Body of pancreas (tissue), 4 donors: ENCODE data around the gene DLG2. TPM values are rescaled to one million over a fixed set of nuclear protein-coding genes. Genes with fewer than 3 reads are reported as not detected.

Source experiments
- ATAC-seq: fragments of 150-250 bp; one replicate; pipeline ENCODE4 v1.9.1; 2016
- DNase-seq, 4 donors: peaks; one replicate each; pipeline ENCODE4 v3.0.0-alpha.2; 2019
- H3K27ac ChIP-seq, 4 donors: fragments of 200-600 bp; sonication (generic); 1 replicate in 3 of 4; 2 replicates in 1 of 4; pipeline versions ENCODE4 v1.5.1 to v1.6.1; 2016 to 2019; ENCODE audit warnings: mild to moderate bottlenecking in 1 of 4, mixed read lengths in 1 of 4, moderate library complexity in 1 of 4
- H3K27me3 ChIP-seq, 2 donors: fragments of 200-600 bp; sonication (generic); one replicate each; pipeline ENCODE4 v1.6.0; 2016; ENCODE audit warnings: mild to moderate bottlenecking in 1 of 2
- H3K36me3 ChIP-seq, 2 donors: fragments of 200-600 bp; sonication (generic); replicated peaks in 1 of 2; 2 replicates each; pipeline ENCODE4 v1.5.1; 2016; ENCODE audit warnings: low read depth in 2 of 2; ENCODE audit not compliant: insufficient read depth in 1 of 2
- H3K4me1 ChIP-seq: fragments of 200-600 bp; sonication (generic); one replicate; pipeline ENCODE4 v1.6.0; 2016
- H3K4me3 ChIP-seq, 2 donors: fragments of 200-600 bp; sonication (generic); 1 replicate in 1 of 2; 2 replicates in 1 of 2; pipeline ENCODE4 v1.5.1; 2016 to 2019
- H3K9me3 ChIP-seq, 3 donors: fragments of 200-600 bp; sonication (generic); 1 replicate in 2 of 3; 2 replicates in 1 of 3; pipeline ENCODE4 v1.5.1; 2016
- CTCF ChIP-seq, 7 experiments: fragments of 450-650 bp in 4 of 7; fragments of 200-600 bp in 3 of 7; sonication (generic) in 3 of 7; IDR thresholded peaks; one replicate each; pipeline ENCODE4 v1.5.1; 2016 to 2019; ENCODE audit warnings: antibody characterized with exemption in 7 of 7
- POLR2A ChIP-seq, 3 donors: fragments of 450-650 bp; IDR thresholded peaks; one replicate each; pipeline ENCODE4 v1.6.1; 2016; ENCODE audit warnings: antibody characterized with exemption in 3 of 3, mild to moderate bottlenecking in 2 of 3
- WGBS, 2 donors: methylation state at CpG; one replicate each; pipeline ENCODE4 v1.1.5; 2017; 5-methylcytosine and 5-hydroxymethylcytosine counted together
- intact Hi-C: fragments of 100-400 bp; cut with DNase I; formaldehyde crosslinking; loops from one replicate; pipeline ENCODE4 v1.15.1; 2023
- total RNA-seq, 2 donors: library from RNA; depleted of rRNA; stranded (reverse); fragments of >200 nt; gene quantifications; one replicate each; pipeline ENCODE4 v1.1.0, GENCODE V29; 2016

The DLG2 gene
- total RNA-seq, 2 donors from 2014 or later = 6.0 to 13.2 TPM

- ATAC-seq (no peak), DNase-seq (no peak)
- Histone ChIP-seq H3K9me3 (no peaks in the 10 kb centered on the region), H3K27ac (no peak overlapping the region), H3K27me3 (no peaks in the 10 kb centered on the region), H3K4me3 (no peak overlapping the region), H3K36me3 (no peaks in the 10 kb centered on the region), H3K4me1 (no peaks in the 10 kb centered on the region)
- TF ChIP-seq CTCF (IDR thresholded peaks at IDR 0.05) = no peak
- no peak for TF ChIP-seq POLR2A (IDR thresholded peaks at IDR 0.05)
- 54 to 58% methylated on average over 2 of the region's 2 CpGs for WGBS, 2 donors
- intact Hi-C loops = no loop called here
Observed at GRCh38 chr11:84035645-84036044, 1591.5 kb downstream of the DLG2 start.

DNA sequence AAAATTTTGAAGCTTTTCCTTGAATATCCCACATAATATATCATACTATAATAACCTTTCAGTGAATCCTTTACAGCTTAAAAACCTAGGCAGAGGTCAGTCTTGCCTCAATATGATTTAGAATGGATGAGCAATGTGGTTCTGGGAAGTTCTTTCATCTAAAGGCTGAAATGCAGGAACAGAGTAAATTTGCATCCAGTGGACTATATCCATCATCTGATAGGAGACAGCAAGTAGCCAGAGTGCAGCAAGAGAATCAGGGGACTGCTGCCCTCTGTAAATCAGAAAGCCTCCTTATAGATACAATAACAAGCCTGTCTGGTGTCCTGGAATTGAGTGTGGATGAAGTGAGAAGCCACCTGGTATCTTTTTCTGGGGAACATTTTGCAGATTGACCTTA is 1592.7 kb downstream of the DLG2 start:
- ATAC-seq = no peak
- no peaks in the 10 kb centered on the region for H3K9me3 ChIP-seq
- H3K4me1 ChIP-seq = no peaks in the 10 kb centered on the region
- no peaks in the 10 kb centered on the region for H3K36me3 ChIP-seq
- intact Hi-C loops = no loop called here
- DNase-seq = no peak
- TF ChIP-seq POLR2A (IDR thresholded peaks at IDR 0.05) (no peak), CTCF (IDR thresholded peaks at IDR 0.05) (no peak)
- H3K27me3 ChIP-seq = no peaks in the 10 kb centered on the region
- H3K4me3 ChIP-seq = no peak overlapping the region
- no peak overlapping the region for H3K27ac ChIP-seq

- intact Hi-C loops = no loop called here
Observed at GRCh38 chr11:84024266-84024665, 1602.9 kb downstream of the DLG2 start.

DNA sequence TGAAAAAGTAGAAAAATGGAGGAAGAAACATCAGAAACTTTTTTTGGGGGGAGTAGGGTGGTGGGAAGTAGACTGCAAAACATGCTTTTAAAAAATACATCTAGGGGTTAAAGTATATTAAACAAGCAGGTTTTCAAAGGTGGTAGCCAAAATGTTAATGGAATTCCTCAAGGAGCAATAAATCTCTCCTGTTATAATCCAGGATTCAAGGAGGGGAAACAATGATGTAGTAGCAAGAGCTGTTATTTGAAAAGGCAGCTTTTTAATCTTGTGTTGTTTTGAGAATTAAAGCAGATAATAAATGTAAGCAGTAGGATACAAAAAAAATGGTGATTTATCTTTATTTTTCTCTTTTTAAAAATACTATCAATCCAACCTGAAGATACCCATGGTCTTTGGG is 1604.4 kb downstream of the DLG2 start:
- DNase-seq (no peak), ATAC-seq (no peak)
- no peaks in the 10 kb centered on the region for H3K27me3 ChIP-seq
- H3K36me3 ChIP-seq = no peaks in the 10 kb centered on the region
- H3K4me1 ChIP-seq = no peaks in the 10 kb centered on the region
- H3K9me3 ChIP-seq = no peaks in the 10 kb centered on the region
- TF ChIP-seq CTCF (IDR thresholded peaks at IDR 0.05) (no peak), POLR2A (IDR thresholded peaks at IDR 0.05) (no peak)
- intact Hi-C loops = no loop called here
- H3K4me3 ChIP-seq = no peak overlapping the region
- no peak overlapping the region for H3K27ac ChIP-seq

More at GRCh38 chr11:84024266-84024665, 1602.9 kb downstream of the DLG2 start:
- no peak for DNase-seq
- Histone ChIP-seq H3K27me3 (no peaks in the 10 kb centered on the region), H3K4me3 (no peak overlapping the region), H3K4me1 (no peaks in the 10 kb centered on the region), H3K9me3 (no peaks in the 10 kb centered on the region), H3K27ac (no peak overlapping the region), H3K36me3 (no peaks in the 10 kb centered on the region)
- WGBS, 2 donors = 23 to 42% methylated on average over 1 of the region's 1 CpG
- ATAC-seq = no peak
- TF ChIP-seq POLR2A (IDR thresholded peaks at IDR 0.05) (no peak), CTCF (IDR thresholded peaks at IDR 0.05) (no peak)

GRCh38 chr11:84022201-84022600 is 1604.9 kb downstream of the DLG2 start:
- Histone ChIP-seq H3K9me3 (no peaks in the 10 kb centered on the region), H3K36me3 (no peaks in the 10 kb centered on the region), H3K27ac (no peak overlapping the region), H3K4me3 (no peak overlapping the region), H3K4me1 (no peaks in the 10 kb centered on the region), H3K27me3 (no peaks in the 10 kb centered on the region)
- TF ChIP-seq POLR2A (IDR thresholded peaks at IDR 0.05) (no peak), CTCF (IDR thresholded peaks at IDR 0.05) (no peak)
- intact Hi-C loops = no loop called here
- WGBS, 2 donors = 27 to 40% methylated on average over 1 of the region's 1 CpG
- ATAC-seq (no peak), DNase-seq (no peak)
